T-cell (primary cell): ENCODE results near the gene ADAM22. TPM values are rescaled to one million over a fixed set of nuclear protein-coding genes. Genes with fewer than 3 reads are reported as not detected.

Experiments used
- ATAC-seq, 4 experiments: fragments of 200-7000 bp in 3 of 4; fragments of 150-1000 bp in 1 of 4; cut with Tn5 transposase; replicated peaks in 1 of 4; 1 replicate in 3 of 4; 2 replicates in 1 of 4; pipeline ENCODE4 v1.10.0; 2021; ENCODE audit warnings: moderate library complexity in 3 of 4, mild to moderate bottlenecking in 2 of 4, moderate number of reproducible peaks in 1 of 4
- CTCF ChIA-PET, 2 donors: fragments of 300-600 bp; sonication (Branson Sonifier 250); formaldehyde crosslinking; loops; one replicate each; lab custom pipeline; 2022; ENCODE audit warnings: antibody characterized with exemption in 2 of 2; lab: Charles Lee
- POLR2A ChIA-PET, 2 donors: fragments of 300-600 bp; sonication (Branson Sonifier 250); formaldehyde crosslinking; loops; one replicate each; lab custom pipeline; 2022; ENCODE audit warnings: antibody characterized with exemption in 2 of 2; lab: Charles Lee
- DNase-seq, 35 experiments: peaks; one replicate each; pipeline versions ENCODE4 v3.0.0 to v3.0.0-alpha.2; 2013 to 2023
- H3K27ac ChIP-seq: one replicate; pipeline ENCODE4 v1.5.1; 2013; ENCODE audit warnings: low read length
- H3K27me3 ChIP-seq, 2 experiments: replicated peaks in 1 of 2; 1 replicate in 1 of 2; 2 replicates in 1 of 2; pipeline versions ENCODE4 v1.6.1 to v1.7.0; 2013; ENCODE audit warnings: low read length in 1 of 2, mixed read lengths in 1 of 2; ENCODE audit not compliant: control insufficient read depth in 2 of 2, insufficient read depth in 2 of 2; ENCODE audit errors: extremely low read depth in 1 of 2
- H3K36me3 ChIP-seq, 2 donors: 1 replicate in 1 of 2; 2 replicates in 1 of 2; pipeline versions ENCODE4 v1.6.1 to v1.7.0; 2013; ENCODE audit warnings: low read length in 1 of 2; ENCODE audit not compliant: control insufficient read depth in 2 of 2, insufficient read depth in 1 of 2; ENCODE audit errors: extremely low read depth in 1 of 2
- H3K4me1 ChIP-seq, 2 experiments: 1 replicate in 1 of 2; 2 replicates in 1 of 2; pipeline versions ENCODE4 v1.6.1 to v1.7.0; 2013; ENCODE audit warnings: low read length in 2 of 2, mixed read lengths in 1 of 2; ENCODE audit not compliant: insufficient read depth in 2 of 2, control insufficient read depth in 1 of 2; ENCODE audit errors: extremely low read depth in 1 of 2
- H3K4me3 ChIP-seq, 2 donors: 1 replicate in 1 of 2; 2 replicates in 1 of 2; pipeline versions ENCODE4 v1.5.1 to v1.7.0; 2013; ENCODE audit warnings: mild to moderate bottlenecking in 2 of 2, low read length in 1 of 2, moderate library complexity in 1 of 2; ENCODE audit not compliant: control insufficient read depth in 1 of 2; ENCODE audit errors: extremely low read depth in 1 of 2
- H3K9me3 ChIP-seq: 2 replicates; pipeline ENCODE4 v1.7.0; 2013
- H3K27ac Mint-ChIP-seq, 2 donors: one replicate each; pipeline ENCODE4 v1.8.0; 2020 to 2021; ENCODE audit warnings: mild to moderate bottlenecking in 2 of 2, mixed read lengths in 2 of 2
- H3K27me3 Mint-ChIP-seq, 2 donors: one replicate each; pipeline ENCODE4 v1.8.0; 2021 to 2022; ENCODE audit warnings: mixed read lengths in 2 of 2
- H3K36me3 Mint-ChIP-seq: one replicate; pipeline ENCODE4 v1.8.0; 2021; ENCODE audit warnings: mixed read lengths
- H3K4me1 Mint-ChIP-seq, 3 donors: one replicate each; pipeline ENCODE4 v1.8.0; 2020 to 2022; ENCODE audit warnings: mixed read lengths in 3 of 3, mild to moderate bottlenecking in 1 of 3
- H3K4me3 Mint-ChIP-seq, 3 donors: one replicate each; pipeline ENCODE4 v1.8.0; 2020 to 2022; ENCODE audit warnings: mild to moderate bottlenecking in 3 of 3, mixed read lengths in 3 of 3, moderate library complexity in 3 of 3
- H3K9me3 Mint-ChIP-seq, 3 donors: one replicate each; pipeline ENCODE4 v1.8.0; 2020 to 2022; ENCODE audit warnings: mixed read lengths in 3 of 3
- WGBS: methylation state at CpG from one replicate; pipeline ENCODE4 v1.1.5; 2013; ENCODE audit warnings: missing lambda C conversion rate; ENCODE audit not compliant: insufficient coverage; 5-methylcytosine and 5-hydroxymethylcytosine counted together
- total RNA-seq, 35 experiments: library from RNA in 6 of 35; stranded (reverse) in 6 of 35; fragments of 120-200 nt in 1 of 35; gene quantifications; one replicate each; pipeline versions ENCODE4 v1.2.1 to v1.2.4 and lab custom pipeline; 2013 to 2026

The ADAM22 gene
- total RNA-seq, 5 donors from 2014 or later (not counting 1 experiment from before 2014, with no cell fraction given) = 2.9 to 5.6 (median 4.3) TPM

DNA sequence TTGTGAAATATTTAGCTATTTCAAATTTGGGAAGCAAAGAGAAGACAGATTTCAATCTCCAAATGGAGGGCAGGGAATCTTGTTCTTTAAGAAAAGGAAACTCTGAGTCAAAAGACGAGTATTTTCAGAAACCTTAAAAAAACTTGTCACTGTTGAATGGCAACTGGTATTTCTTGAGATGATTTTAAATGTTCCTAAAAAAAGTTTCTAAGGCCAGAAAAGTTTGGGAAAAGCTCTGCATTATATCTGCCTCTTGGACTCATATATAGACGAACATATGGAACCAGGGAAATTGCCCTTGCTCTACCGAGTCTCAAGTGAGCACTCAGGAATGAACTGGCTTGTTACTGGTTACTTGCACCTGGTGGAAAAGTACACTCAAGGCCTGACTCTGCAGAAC, 69.5 kb downstream of the ADAM22 start:
- H3K27me3 Mint-ChIP-seq = no peaks in the 10 kb centered on the region
- Histone ChIP-seq H3K4me1 (no peaks in the 10 kb centered on the region), H3K27ac (no peak overlapping the region), H3K27me3 (no peaks in the 10 kb centered on the region), H3K9me3 (no peaks in the 10 kb centered on the region), H3K36me3 (no peaks in the 10 kb centered on the region), H3K4me3 (no peak overlapping the region)
- no peak overlapping the region for H3K4me3 Mint-ChIP-seq
- H3K36me3 Mint-ChIP-seq = peaks cover 3% of the 10 kb centered on the region
- WGBS = 84% methylated on average over 3 of the region's 3 CpGs
- ChIA-PET POLR2A (no interaction called here), CTCF (interaction anchor here (0.7 to 0.9 kb wide), 2 partner anchors 13 to 48 kb away, joined by 3 to 4 read pairs; no protein-coding TSS in a partner anchor)
- ATAC-seq (no peak), DNase-seq (no peak)
- H3K27ac Mint-ChIP-seq = no peak overlapping the region
- no peaks in the 10 kb centered on the region for H3K4me1 Mint-ChIP-seq
- H3K9me3 Mint-ChIP-seq = no peaks in the 10 kb centered on the region

DNA sequence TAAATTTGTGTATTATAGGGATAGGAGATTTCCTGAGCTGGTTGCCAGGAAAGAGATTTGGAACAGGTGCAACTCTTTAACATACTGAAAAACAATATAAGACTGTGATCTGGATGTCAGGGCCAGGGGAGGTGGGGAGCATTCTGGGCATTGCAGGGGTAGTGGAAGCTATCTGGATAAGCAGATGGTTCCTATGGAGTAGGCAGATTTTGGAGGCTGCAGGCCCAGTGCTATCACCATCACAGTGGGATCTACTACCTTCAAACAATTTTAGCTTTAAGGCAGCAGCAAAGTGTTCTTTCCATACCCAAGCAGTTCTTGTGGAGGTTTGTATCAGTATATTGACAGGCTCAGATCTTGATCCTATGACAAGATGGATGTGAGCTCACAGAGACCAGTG, 71.1 kb downstream of the ADAM22 start:
- POLR2A ChIA-PET = interaction anchor here in 1 of 2 donors (0.5 kb wide), 1 partner anchor 37 kb away, joined by 7 read pairs; no protein-coding TSS in a partner anchor
- Mint-ChIP-seq H3K27me3 (no peaks in the 10 kb centered on the region), H3K9me3 (no peaks in the 10 kb centered on the region), H3K27ac (no peak overlapping the region), H3K4me3 (no peak overlapping the region), H3K4me1 (no peaks in the 10 kb centered on the region), H3K36me3 (peaks cover 3% of the 10 kb centered on the region)
- Histone ChIP-seq H3K36me3 (no peaks in the 10 kb centered on the region), H3K27me3 (no peaks in the 10 kb centered on the region), H3K4me3 (no peak overlapping the region), H3K9me3 (no peaks in the 10 kb centered on the region), H3K27ac (no peak overlapping the region), H3K4me1 (no peaks in the 10 kb centered on the region)
- ATAC-seq (no peak), DNase-seq (no peak)
- CTCF ChIA-PET = no interaction called here

GRCh38 chr7:88009651-88010050, 75.6 kb downstream of the ADAM22 start:
- WGBS = 100% methylated on average over 2 of the region's 3 CpGs
- ChIA-PET CTCF (no interaction called here), POLR2A (no interaction called here)
- H3K4me1 ChIP-seq = no peaks in the 10 kb centered on the region
- H3K9me3 Mint-ChIP-seq = no peaks in the 10 kb centered on the region
- H3K27ac Mint-ChIP-seq = no peak overlapping the region
- H3K36me3 ChIP-seq = no peaks in the 10 kb centered on the region
- H3K36me3 Mint-ChIP-seq = peaks cover 6% of the 10 kb centered on the region
- no peaks in the 10 kb centered on the region for H3K9me3 ChIP-seq
- H3K4me1 Mint-ChIP-seq = no peaks in the 10 kb centered on the region
- no peaks in the 10 kb centered on the region for H3K27me3 ChIP-seq
- H3K4me3 ChIP-seq = no peak overlapping the region
- no peak overlapping the region for H3K27ac ChIP-seq
- DNase-seq (no peak), ATAC-seq (no peak)
- H3K4me3 Mint-ChIP-seq = no peak overlapping the region
- H3K27me3 Mint-ChIP-seq = no peaks in the 10 kb centered on the region

GRCh38 chr7:88012086-88012485, 78.0 kb downstream of the ADAM22 start:
- no peak overlapping the region for H3K27ac Mint-ChIP-seq
- peaks cover 3% of the 10 kb centered on the region for H3K36me3 Mint-ChIP-seq
- DNase-seq = no peak
- no peaks in the 10 kb centered on the region for H3K9me3 Mint-ChIP-seq
- H3K4me3 Mint-ChIP-seq = no peak overlapping the region
- H3K4me1 Mint-ChIP-seq = no peaks in the 10 kb centered on the region
- no peaks in the 10 kb centered on the region for H3K9me3 ChIP-seq
- H3K4me1 ChIP-seq = no peaks in the 10 kb centered on the region
- ChIA-PET POLR2A (interaction anchor here (0.6 to 0.8 kb wide), 2 partner anchors 68 to 203 kb away, joined by 3 read pairs; no protein-coding TSS in a partner anchor), CTCF (no interaction called here)
- no peaks in the 10 kb centered on the region for H3K27me3 Mint-ChIP-seq
- H3K36me3 ChIP-seq = no peaks in the 10 kb centered on the region
- no peak for ATAC-seq
- H3K27ac ChIP-seq = no peak overlapping the region
- H3K27me3 ChIP-seq = no peaks in the 10 kb centered on the region
- H3K4me3 ChIP-seq = no peak overlapping the region

DNA sequence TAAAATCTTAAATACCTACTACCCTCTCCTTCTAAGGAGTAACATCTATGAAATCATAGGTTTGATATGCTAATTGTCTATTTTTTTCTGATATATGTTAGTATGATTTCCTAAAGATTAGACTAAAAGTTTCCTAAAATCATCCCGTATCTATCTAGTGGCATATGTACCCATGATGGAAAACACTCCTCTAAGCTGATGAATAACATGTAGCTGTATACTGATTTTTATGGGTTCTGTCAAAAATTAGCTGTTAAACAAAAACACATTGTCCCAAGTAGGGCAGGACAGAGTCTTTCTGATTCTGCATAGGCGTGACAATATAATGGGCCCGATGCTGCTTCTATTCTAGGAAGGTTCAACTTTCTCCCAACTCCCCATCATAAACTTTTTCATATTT, 79.9 kb downstream of the ADAM22 start:
- ATAC-seq = no peak
- no peak overlapping the region for H3K27ac Mint-ChIP-seq

GRCh38 chr7:88014581-88014980, 80.5 kb downstream of the ADAM22 start:
- DNase-seq (no peak), ATAC-seq (no peak)
- Mint-ChIP-seq H3K27ac (no peak overlapping the region), H3K4me1 (no peaks in the 10 kb centered on the region), H3K36me3 (peaks cover 3% of the 10 kb centered on the region), H3K4me3 (no peak overlapping the region), H3K27me3 (no peaks in the 10 kb centered on the region), H3K9me3 (no peaks in the 10 kb centered on the region)
- Histone ChIP-seq H3K4me3 (no peak overlapping the region), H3K27ac (no peak overlapping the region), H3K9me3 (no peaks in the 10 kb centered on the region), H3K27me3 (no peaks in the 10 kb centered on the region), H3K36me3 (no peaks in the 10 kb centered on the region), H3K4me1 (no peaks in the 10 kb centered on the region)
- WGBS = no CpG with 5 or more reads among the region's 2 CpGs
- CTCF ChIA-PET = interaction anchor here in 1 of 2 donors (0.5 kb wide), 1 partner anchor 554 kb away, joined by 3 read pairs; no protein-coding TSS in a partner anchor
- POLR2A ChIA-PET = interaction anchor here in 1 of 2 donors (0.6 kb wide), 1 partner anchor 452 kb away, joined by 7 read pairs; no protein-coding TSS in a partner anchor

More for the DNA sequence above, 79.9 kb downstream of the ADAM22 start:
- Histone ChIP-seq H3K36me3 (no peaks in the 10 kb centered on the region), H3K9me3 (no peaks in the 10 kb centered on the region), H3K27me3 (no peaks in the 10 kb centered on the region), H3K4me1 (no peaks in the 10 kb centered on the region), H3K27ac (no peak overlapping the region), H3K4me3 (no peak overlapping the region)
- ChIA-PET CTCF (interaction anchor here in 1 of 2 donors (0.5 kb wide), 1 partner anchor 553 kb away, joined by 3 read pairs; no protein-coding TSS in a partner anchor), POLR2A (interaction anchor here (0.6 kb wide), 2 partner anchors 384 to 452 kb away, joined by 3 to 7 read pairs; no protein-coding TSS in a partner anchor)
- DNase-seq = no peak
- WGBS = no CpG with 5 or more reads among the region's 3 CpGs
- no peak overlapping the region for H3K4me3 Mint-ChIP-seq
- H3K9me3 Mint-ChIP-seq = no peaks in the 10 kb centered on the region
- H3K27me3 Mint-ChIP-seq = no peaks in the 10 kb centered on the region
- peaks cover 3% of the 10 kb centered on the region for H3K36me3 Mint-ChIP-seq
- H3K4me1 Mint-ChIP-seq = no peaks in the 10 kb centered on the region

- Histone ChIP-seq H3K36me3 (no peaks in the 10 kb centered on the region), H3K27ac (no peak overlapping the region), H3K27me3 (no peaks in the 10 kb centered on the region), H3K9me3 (no peaks in the 10 kb centered on the region), H3K4me3 (no peak overlapping the region), H3K4me1 (no peaks in the 10 kb centered on the region)
- no peak for DNase-seq
- no peak for ATAC-seq
- POLR2A ChIA-PET = no interaction called here
- no CpG with 5 or more reads among the region's 1 CpG for WGBS
- Mint-ChIP-seq H3K27ac (no peak overlapping the region), H3K4me3 (no peak overlapping the region), H3K27me3 (no peaks in the 10 kb centered on the region), H3K36me3 (peaks cover 3% of the 10 kb centered on the region), H3K4me1 (no peaks in the 10 kb centered on the region), H3K9me3 (no peaks in the 10 kb centered on the region)
- CTCF ChIA-PET = no interaction called here
Measured at GRCh38 chr7:88015309-88015708, 81.3 kb downstream of the ADAM22 start.
